ENCODE measurements around the gene TTC1.

DNA sequence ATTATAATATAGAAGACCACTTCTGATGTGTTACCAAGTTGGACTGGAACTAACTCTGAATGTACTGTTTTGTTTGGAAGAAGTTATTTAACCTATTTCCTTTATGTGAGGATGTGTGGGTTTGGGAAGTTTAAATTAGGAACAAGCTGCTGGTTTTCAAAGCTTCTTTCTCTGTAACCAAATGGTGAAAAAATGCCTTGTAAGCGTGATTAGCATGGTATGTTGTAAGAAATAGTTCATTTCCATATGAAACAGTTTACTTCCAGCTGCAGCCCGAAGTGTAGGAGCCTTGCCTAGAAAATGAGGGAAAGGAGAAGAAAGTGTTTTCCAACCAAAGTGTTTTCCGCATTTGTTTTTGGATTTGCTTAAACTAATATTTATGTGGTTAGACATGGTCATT lies 36.0 kb downstream of the TTC1 start:
- TF ChIP-seq POLR2A (IDR thresholded peaks at IDR 0.05) (no peak), CTCF (IDR thresholded peaks at IDR 0.05) (no peak)

All from right lobe of liver (tissue), 4 donors.